HG03039 (cell line): Measurements from ENCODE around the gene REXO1.

Experiments used
- ATAC-seq: cut with Tn5 transposase; IDR thresholded peaks from one replicate; pipeline ENCODE4 v1.9.1; 2021; ENCODE audit warnings: mild to moderate bottlenecking, moderate library complexity; ENCODE audit not compliant: unreplicated experiment

REXO1 gene

GRCh38 chr19:1829958-1830357 is 18.3 kb downstream of the REXO1 start:
- no peak for ATAC-seq

GRCh38 chr19:1828279-1829238 is 19.7 kb downstream of the REXO1 start:
- ATAC-seq = no peak

GRCh38 chr19:1827566-1828278 is 20.6 kb downstream of the REXO1 start:
- no peak for ATAC-seq

- ATAC-seq = no peak
Observed at GRCh38 chr19:1826557-1827521, 21.4 kb downstream of the REXO1 start.

- no peak for ATAC-seq
Observed at GRCh38 chr19:1825909-1826556, 22.2 kb downstream of the REXO1 start.

GRCh38 chr19:1824252-1824622 is 24.0 kb downstream of the REXO1 start:
- ATAC-seq = no peak

DNA sequence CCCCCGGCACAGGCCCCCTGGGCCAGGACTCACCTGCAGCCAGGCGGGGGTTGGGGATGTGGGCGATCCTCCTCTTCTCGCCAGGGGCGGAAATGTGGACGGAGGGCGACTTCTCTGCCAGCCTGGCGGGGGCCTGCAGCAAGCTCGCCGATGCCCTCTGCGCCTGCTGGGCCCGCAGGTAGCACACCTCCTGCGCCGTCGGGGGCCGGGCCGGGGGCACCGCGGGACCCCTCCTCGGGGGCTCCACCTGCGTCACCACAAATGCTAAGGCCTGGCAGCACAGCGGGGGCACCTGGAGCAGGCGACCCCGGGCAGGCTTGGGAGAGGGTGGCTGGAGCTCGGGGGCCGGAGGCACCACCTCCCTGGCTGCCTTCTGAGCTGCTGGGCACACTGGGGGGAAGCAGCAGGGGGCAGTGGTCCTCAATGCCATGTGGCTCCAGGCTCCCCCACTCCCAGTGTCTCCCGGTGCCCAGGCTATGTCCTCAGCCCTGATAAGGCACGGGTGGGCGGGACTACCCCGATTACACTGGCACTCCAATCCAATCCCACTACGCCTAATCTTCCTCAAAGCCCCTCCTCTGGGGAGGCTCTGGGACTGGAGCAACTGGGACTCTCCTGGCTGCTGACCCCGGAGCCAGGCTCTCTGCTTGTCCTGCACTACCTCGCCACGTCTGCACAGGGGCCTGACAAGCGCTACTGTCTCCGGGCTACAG is 24.6 kb downstream of the REXO1 start:
- ATAC-seq = no peak

DNA sequence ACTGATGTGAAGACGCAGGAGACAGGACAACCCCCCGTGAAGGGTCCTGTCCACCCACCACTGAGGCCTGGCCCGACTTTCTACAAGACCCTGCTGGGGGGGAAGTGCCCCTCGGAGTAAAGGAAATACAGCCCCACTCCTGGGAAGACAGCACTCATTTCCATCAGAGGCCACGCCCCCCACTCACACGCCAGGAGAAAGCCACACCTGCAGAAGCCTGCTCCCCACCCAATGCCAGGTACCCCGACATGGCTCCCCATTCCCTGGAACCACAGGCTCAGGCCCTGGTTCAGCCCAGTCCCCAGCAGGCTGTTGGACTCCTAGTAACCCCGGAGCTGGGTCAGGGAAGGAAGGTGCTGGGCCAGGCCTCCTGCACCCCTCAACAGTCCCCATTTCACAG is 25.3 kb downstream of the REXO1 start:
- no peak for ATAC-seq

- ATAC-seq = no peak
Observed at GRCh38 chr19:1822210-1822609, 26.1 kb downstream of the REXO1 start.

GRCh38 chr19:1819341-1820255 is 28.7 kb downstream of the REXO1 start:
- no peak for ATAC-seq

DNA sequence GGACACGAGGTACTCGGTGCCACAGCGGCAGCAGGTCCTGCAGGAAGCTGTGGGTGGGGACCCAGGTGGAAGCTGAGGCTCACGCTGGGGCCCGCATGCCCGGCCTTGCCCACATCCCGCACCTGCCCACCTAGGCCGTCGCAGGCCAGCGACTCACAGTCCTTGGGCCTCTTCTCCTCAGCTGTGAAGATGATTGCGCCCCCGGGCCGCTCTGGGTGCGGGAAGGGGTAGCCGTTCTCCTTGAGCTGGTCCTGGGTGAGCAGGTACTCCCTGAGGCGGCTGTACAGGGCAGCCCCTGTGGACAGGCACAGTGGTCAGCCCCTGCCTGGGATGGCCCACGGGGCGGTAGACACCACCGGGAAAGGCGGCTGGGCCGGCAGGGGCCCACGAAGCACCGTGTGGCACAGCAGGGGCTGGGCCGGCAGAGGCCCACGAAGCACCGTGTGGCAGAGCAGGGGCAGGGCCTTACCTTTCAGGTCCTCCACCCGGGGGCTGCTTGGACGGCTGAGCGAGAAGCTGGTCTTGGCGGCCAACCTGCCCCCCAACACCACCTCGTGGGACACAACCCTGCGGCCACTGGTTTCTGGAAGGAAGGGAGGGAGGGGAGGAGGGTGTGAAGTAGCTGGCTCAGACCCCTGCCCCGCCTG is 29.6 kb downstream of the REXO1 start:
- no peak for ATAC-seq

- no peak for ATAC-seq
Observed at GRCh38 chr19:1817553-1818179, 30.6 kb downstream of the REXO1 start.

DNA sequence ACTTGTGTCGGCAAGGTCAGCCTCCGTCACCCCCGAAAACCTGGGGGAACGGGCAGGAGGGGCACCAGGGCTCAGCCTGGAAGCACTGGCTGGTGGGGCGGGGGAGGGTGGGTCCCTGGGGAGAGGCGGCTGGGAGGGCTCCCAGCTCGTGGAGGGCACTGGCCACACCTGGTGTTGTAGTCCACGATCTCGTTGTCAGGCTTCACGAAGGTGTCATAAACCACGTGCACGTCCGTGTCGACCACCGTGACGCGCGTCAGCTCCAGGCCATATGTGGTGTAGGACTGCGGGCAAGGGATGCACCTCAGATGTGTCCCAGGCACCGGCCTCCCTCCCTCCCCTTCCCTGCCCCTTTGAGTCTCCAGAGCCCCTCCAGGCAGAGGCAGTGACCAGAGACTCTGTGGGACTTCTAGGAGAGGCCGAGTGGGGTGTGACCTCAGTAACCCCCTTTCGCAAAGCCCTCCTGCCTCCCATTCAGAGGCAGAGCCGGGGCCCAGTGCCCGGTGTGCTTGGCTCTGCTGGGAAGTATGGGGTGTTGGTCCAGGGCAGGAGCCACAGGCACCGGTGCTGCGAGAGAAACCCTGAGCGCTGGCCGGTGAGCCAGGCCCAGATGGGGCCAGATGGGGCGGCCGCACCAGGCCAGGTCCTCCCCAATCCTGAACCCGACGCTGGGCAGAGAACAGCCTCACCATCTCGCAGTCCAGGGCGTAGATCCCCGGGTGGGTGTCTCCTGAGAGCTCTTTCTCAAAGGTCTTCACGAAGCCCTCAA is 31.6 kb downstream of the REXO1 start:
- ATAC-seq = no peak

GRCh38 chr19:1815605-1816529 is 32.4 kb downstream of the REXO1 start:
- ATAC-seq = no peak

DNA sequence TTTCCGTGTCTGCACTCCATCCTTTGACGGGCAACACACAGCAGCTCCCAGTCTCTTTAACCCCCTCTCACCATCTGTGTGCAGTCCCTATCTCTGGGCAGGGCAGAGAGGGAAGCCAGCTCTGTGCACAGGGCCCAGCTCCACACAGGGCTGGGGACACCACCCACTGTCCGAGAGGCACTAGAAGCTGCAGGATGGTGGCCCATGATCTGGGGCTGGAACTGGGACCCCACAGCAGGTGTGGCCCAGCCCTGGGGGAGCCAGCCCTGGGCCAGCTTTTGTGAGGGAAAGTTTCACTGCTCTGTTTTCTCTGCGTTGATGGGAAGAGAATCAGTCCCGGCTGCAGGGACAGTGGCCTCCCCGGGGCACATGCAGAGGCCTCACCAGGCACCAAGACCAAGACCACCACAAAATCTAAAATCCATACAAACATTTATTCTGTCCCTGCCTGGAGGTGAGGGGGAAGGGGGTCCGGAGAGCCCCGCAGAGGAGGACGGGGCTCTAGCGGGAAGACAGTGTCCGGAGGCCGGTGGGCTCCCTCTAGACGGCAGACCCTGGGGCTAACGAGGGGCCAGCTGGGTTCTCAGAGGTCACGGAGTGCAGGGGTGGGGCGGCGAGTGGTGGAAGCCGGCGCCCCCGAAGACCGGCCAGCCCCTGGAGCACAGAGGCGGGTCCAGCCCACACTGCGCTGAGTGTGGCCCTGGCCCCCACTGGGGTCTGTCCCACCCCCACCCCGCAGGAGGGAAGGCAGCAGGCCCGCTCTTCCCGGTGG is 33.3 kb downstream of the REXO1 start:
- ATAC-seq = no peak
